ENCODE measurements around the gene LEMD1.

GRCh38 chr1:205339717-205340116 is 82.1 kb downstream of the LEMD1 start:
- TF ChIP-seq CTCF (IDR thresholded peaks at IDR 0.05; ENCODE audit: low read length), result no peak
- TF ChIP-seq EZH2 (IDR thresholded peaks at IDR 0.05; ENCODE audit: borderline replicate concordance, low read length), result no peak
